HG03432 (cell line): ENCODE data around the gene PGM5.

Experiments
- ATAC-seq: cut with Tn5 transposase; IDR thresholded peaks from one replicate; pipeline ENCODE4 v1.9.1; 2021; ENCODE audit warnings: mild to moderate bottlenecking, moderate library complexity; ENCODE audit not compliant: unreplicated experiment

The PGM5 gene

GRCh38 chr9:68575817-68576216, 219.4 kb downstream of the PGM5 start:
- no peak for ATAC-seq

DNA sequence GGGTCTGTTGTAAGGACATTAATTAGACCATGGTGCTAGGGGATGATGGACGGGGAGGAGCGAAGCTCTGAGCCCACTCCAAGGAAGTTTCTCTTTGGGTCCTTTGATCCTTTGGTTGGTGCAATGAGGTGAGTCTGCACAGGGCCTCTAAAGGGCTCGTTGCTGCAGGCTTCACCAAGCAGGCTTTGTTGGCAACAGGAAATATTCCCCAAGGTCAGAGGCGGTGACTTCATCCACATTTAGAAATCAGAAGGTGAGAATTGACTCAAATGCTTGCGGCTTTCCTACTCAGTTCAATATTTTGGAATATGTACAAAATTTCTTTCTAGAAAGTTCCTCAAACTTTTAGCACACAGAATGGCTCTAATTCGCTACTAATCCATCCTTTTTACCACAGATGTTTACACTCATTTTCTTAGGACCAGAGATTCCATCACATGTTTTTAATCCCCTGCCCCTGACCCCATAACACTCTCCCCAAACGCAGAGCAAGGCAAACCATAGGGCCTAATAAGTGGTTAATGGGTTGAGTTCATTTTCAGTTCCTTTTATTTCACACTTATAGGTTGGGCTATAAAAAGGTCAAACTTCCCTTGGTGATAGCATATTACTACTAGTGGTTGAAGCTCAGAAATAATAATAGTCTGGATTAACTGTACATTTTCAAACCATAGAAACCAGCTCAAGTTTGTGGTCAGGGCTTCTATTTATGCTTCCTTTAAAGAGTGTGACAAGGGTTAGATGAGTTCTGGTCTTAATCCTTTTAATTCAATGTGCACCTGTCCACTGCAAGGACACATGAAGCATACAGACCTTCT, 221.6 kb downstream of the PGM5 start:
- peak; percentile 91 for ATAC-seq
